IMR-90 (cell line): Measurements from ENCODE around the gene ZFYVE21. TPM values are rescaled to one million over a fixed set of nuclear protein-coding genes. Genes with fewer than 3 reads are reported as not detected.

Experiments used
- ATAC-seq: fragments of 200-7000 bp; cut with Tn5 transposase; 2 replicates; pipeline ENCODE4 v1.9.1; 2020; ENCODE audit warnings: low read depth, mild to moderate bottlenecking, moderate library complexity
- BruUV-seq: library from RNA; stranded (reverse); fragments of 400-500 nt; replicated peaks from 2 replicates; lab custom pipeline; 2021; lab: Mats Ljungman, UMichigan
- CTCF ChIA-PET: fragments of 300-600 bp; formaldehyde crosslinking; extraction: SDS; loops from one replicate; lab custom pipeline; 2021; ENCODE audit warnings: antibody characterized with exemption; lab: Yijun Ruan, JAX
- POLR2A ChIA-PET: fragments of 300-600 bp; sonication (Branson Sonifier 250); formaldehyde crosslinking; loops from one replicate; lab custom pipeline; 2022; ENCODE audit warnings: antibody characterized with exemption; ENCODE audit not compliant: unreplicated experiment; lab: Charles Lee
- DNase-seq: peaks from one replicate; pipeline ENCODE4 v3.0.0; 2013
- H2AFZ ChIP-seq: replicated peaks from 2 replicates; pipeline ENCODE3; 2013; ENCODE audit warnings: low read length, mild to moderate bottlenecking; ENCODE audit not compliant: poor library complexity
- H2AK5ac ChIP-seq: 2 replicates; pipeline ENCODE4 v1.6.1; 2013; ENCODE audit warnings: low read depth, low read length, inconsistent platforms
- H2AK9ac ChIP-seq: replicated peaks from 2 replicates; pipeline ENCODE3; 2013; ENCODE audit warnings: mild to moderate bottlenecking, low read depth, low read length, moderate library complexity; ENCODE audit not compliant: poor library complexity
- H2BK120ac ChIP-seq: 2 replicates; pipeline ENCODE4 v1.6.1; 2013; ENCODE audit warnings: low read depth, low read length, inconsistent platforms
- H2BK15ac ChIP-seq: 3 replicates; pipeline ENCODE4 v1.6.1; 2013; ENCODE audit warnings: low read depth, low read length, inconsistent platforms
- H2BK20ac ChIP-seq: 2 replicates; pipeline ENCODE4 v1.6.1; 2013; ENCODE audit warnings: low read depth, mild to moderate bottlenecking, inconsistent platforms, low read length, moderate library complexity
- H2BK5ac ChIP-seq: 2 replicates; pipeline ENCODE4 v1.6.1; 2013; ENCODE audit warnings: mild to moderate bottlenecking, low read depth, low read length, inconsistent platforms; ENCODE audit not compliant: poor library complexity, severe bottlenecking
- H3K14ac ChIP-seq: replicated peaks from 2 replicates; pipeline ENCODE4 v1.6.1; 2013; ENCODE audit warnings: low read depth, low read length, inconsistent platforms
- H3K18ac ChIP-seq: 2 replicates; pipeline ENCODE4 v1.6.1; 2013; ENCODE audit warnings: low read depth, low read length, control low read depth
- H3K23ac ChIP-seq: 2 replicates; pipeline ENCODE4 v1.6.1; 2013; ENCODE audit warnings: low read depth, low read length, inconsistent platforms
- H3K27ac ChIP-seq: 2 replicates; pipeline ENCODE4 v1.5.1; 2013; ENCODE audit warnings: mild to moderate bottlenecking, control low read depth, low read length; ENCODE audit not compliant: insufficient read depth
- H3K27me3 ChIP-seq: 2 replicates; pipeline ENCODE4 v1.6.1; 2013; ENCODE audit warnings: low read length; ENCODE audit not compliant: control insufficient read depth, insufficient read depth
- H3K36me3 ChIP-seq: 2 replicates; pipeline ENCODE4 v1.6.1; 2013; ENCODE audit warnings: low read length, mixed read lengths; ENCODE audit not compliant: control insufficient read depth, insufficient read depth
- H3K4ac ChIP-seq: 2 replicates; pipeline ENCODE4 v1.6.1; 2013; ENCODE audit warnings: low read depth, low read length, inconsistent platforms
- H3K4me1 ChIP-seq: 2 replicates; pipeline ENCODE4 v1.6.1; 2013; ENCODE audit warnings: low read length, mixed read lengths; ENCODE audit not compliant: control insufficient read depth, insufficient read depth
- H3K4me2 ChIP-seq: 2 replicates; pipeline ENCODE4 v1.6.1; 2013; ENCODE audit warnings: low read depth, mild to moderate bottlenecking, control low read depth, low read length, moderate library complexity
- H3K4me3 ChIP-seq: 2 replicates; pipeline ENCODE4 v1.5.1; 2013; ENCODE audit warnings: low read depth, mild to moderate bottlenecking, control low read depth, low read length, moderate library complexity; ENCODE audit not compliant: insufficient read depth
- H3K56ac ChIP-seq: 2 replicates; pipeline ENCODE4 v1.6.1; 2013; ENCODE audit warnings: low read length, inconsistent platforms; ENCODE audit not compliant: insufficient read depth; ENCODE audit errors: extremely low read depth
- H3K79me1 ChIP-seq, 2 experiments: 2 replicates each; pipeline ENCODE4 v1.6.1; 2013; ENCODE audit warnings: low read length in 2 of 2, inconsistent platforms in 1 of 2, low read depth in 1 of 2
- H3K9ac ChIP-seq: 2 replicates; pipeline ENCODE4 v1.6.1; 2013; ENCODE audit warnings: low read depth, low read length, control low read depth
- H3K9me1 ChIP-seq: 2 replicates; pipeline ENCODE4 v1.6.1; 2013; ENCODE audit warnings: low read length, inconsistent platforms; ENCODE audit not compliant: insufficient read depth
- H3K9me3 ChIP-seq: 2 replicates; pipeline ENCODE4 v1.6.1; 2013; ENCODE audit warnings: low read length; ENCODE audit not compliant: control insufficient read depth, insufficient read depth
- H4K20me1 ChIP-seq: 2 replicates; pipeline ENCODE4 v1.6.1; 2013; ENCODE audit warnings: low read length, inconsistent platforms; ENCODE audit not compliant: insufficient read depth
- H4K5ac ChIP-seq: 2 replicates; pipeline ENCODE4 v1.6.1; 2013; ENCODE audit warnings: mild to moderate bottlenecking, low read depth, low read length, control low read depth
- H4K8ac ChIP-seq, 2 experiments: 2 replicates each; pipeline ENCODE4 v1.6.1; 2013; ENCODE audit warnings: low read depth in 2 of 2, low read length in 2 of 2, control low read depth in 1 of 2, inconsistent platforms in 1 of 2
- H4K91ac ChIP-seq: 2 replicates; pipeline ENCODE4 v1.6.1; 2013; ENCODE audit warnings: low read depth, low read length, inconsistent platforms; ENCODE audit not compliant: insufficient read depth
- BHLHE40 ChIP-seq: fragments of 150-350 bp; IDR thresholded peaks from 2 replicates; pipeline ENCODE4 v1.6.1; 2016; ENCODE audit warnings: mild to moderate bottlenecking, low read depth, low read length
- CEBPB ChIP-seq: IDR thresholded peaks from 2 replicates; pipeline ENCODE4 v1.6.1; 2012; ENCODE audit warnings: low read depth, low read length, improper control_type of control experiment
- CTCF ChIP-seq: conservative IDR thresholded peaks from 2 replicates; pipeline ENCODE4 v1.5.1; 2012; ENCODE audit warnings: mild to moderate bottlenecking, low read depth, low read length, improper control_type of control experiment
- ELK1 ChIP-seq: fragments of 150-350 bp; IDR thresholded peaks from 2 replicates; pipeline ENCODE4 v1.6.1; 2016; ENCODE audit warnings: low read depth, mild to moderate bottlenecking, low read length, moderate library complexity, borderline replicate concordance
- FOS ChIP-seq: fragments of 150-350 bp; IDR thresholded peaks from 2 replicates; pipeline ENCODE4 v1.6.1; 2016; ENCODE audit warnings: low read depth, low read length
- MAFK ChIP-seq: IDR thresholded peaks from 2 replicates; pipeline ENCODE4 v1.6.1; 2012; ENCODE audit warnings: low read depth, low read length, improper control_type of control experiment
- MAZ ChIP-seq: IDR thresholded peaks from 2 replicates; pipeline ENCODE4 v1.6.1; 2012; ENCODE audit warnings: low read depth, mild to moderate bottlenecking, low read length, improper control_type of control experiment, moderate library complexity, borderline replicate concordance
- NFE2L2 ChIP-seq: fragments of 150-350 bp; IDR thresholded peaks from 2 replicates; pipeline ENCODE4 v1.6.1; 2016; ENCODE audit warnings: low read depth, mild to moderate bottlenecking, low read length
- POLR2A ChIP-seq: IDR thresholded peaks from 2 replicates; pipeline ENCODE4 v1.6.1; 2012; ENCODE audit warnings: mild to moderate bottlenecking, low read depth, low read length
- RAD21 ChIP-seq: IDR thresholded peaks from 2 replicates; pipeline ENCODE4 v1.6.1; 2012; ENCODE audit warnings: low read length, improper control_type of control experiment
- RCOR1 ChIP-seq: IDR thresholded peaks from 2 replicates; pipeline ENCODE4 v1.6.1; 2012; ENCODE audit warnings: mild to moderate bottlenecking, low read length, improper control_type of control experiment; ENCODE audit not compliant: insufficient replicate concordance
- RFX5 ChIP-seq: IDR thresholded peaks from 2 replicates; pipeline ENCODE4 v1.8.0; 2012; ENCODE audit warnings: low read depth, mild to moderate bottlenecking, low read length, moderate library complexity
- SMC3 ChIP-seq: fragments of 150-350 bp; IDR thresholded peaks from 2 replicates; pipeline ENCODE4 v1.6.1; 2016; ENCODE audit warnings: low read depth, mild to moderate bottlenecking, antibody characterized with exemption, low read length, moderate library complexity
- USF2 ChIP-seq: fragments of 150-350 bp; IDR thresholded peaks from 2 replicates; pipeline ENCODE4 v1.6.1; 2017; ENCODE audit warnings: mild to moderate bottlenecking, antibody characterized with exemption, low read length, low read depth
- WGBS, 2 experiments: methylation state at CpG; one replicate each; pipeline versions ENCODE4 v1.1.5 to v1.1.7; 2013; ENCODE audit warnings: missing lambda C conversion rate in 2 of 2; ENCODE audit not compliant: insufficient read length in 1 of 2; ENCODE audit errors: extremely low coverage in 2 of 2; 5-methylcytosine and 5-hydroxymethylcytosine counted together
- dilution Hi-C: fragments of 300-500 bp; cut with HindIII; formaldehyde crosslinking; loops from one replicate; pipeline ENCODE4 v1.14.3; 2018; ENCODE audit warnings: low sequenced_read_pairs; ENCODE audit not compliant: unreplicated experiment
- in situ Hi-C: fragments of 300-500 bp; cut with MboI; formaldehyde crosslinking; loops from 3 replicates; pipeline ENCODE4 v1.14.3; 2019; ENCODE audit warnings: low sequenced_read_pairs, inconsistent platforms, mixed read lengths
- intact Hi-C: fragments of 100-400 bp; cut with micrococcal nuclease; formaldehyde crosslinking; loops from 2 replicates; pipeline ENCODE4 v1.10.0; 2022
- polyA plus RNA-seq, 3 experiments: library from polyadenylated mRNA; depleted of rRNA; stranded (reverse); fragments of >200 nt; gene quantifications; 2 replicates each; pipeline ENCODE4 v1.2.3, GENCODE V29; 2012; ENCODE audit warnings: low replicate concordance in 1 of 3
- total RNA-seq: library from RNA; depleted of rRNA; stranded (reverse); fragments of >200 nt; gene quantifications from 2 replicates; pipeline ENCODE4 v1.2.3, GENCODE V29; 2012

Gene ZFYVE21
- total and polyA plus RNA-seq, 2 of the 4 experiments (the other 2 are of a cell fraction): 41.2 to 89.2 TPM

DNA sequence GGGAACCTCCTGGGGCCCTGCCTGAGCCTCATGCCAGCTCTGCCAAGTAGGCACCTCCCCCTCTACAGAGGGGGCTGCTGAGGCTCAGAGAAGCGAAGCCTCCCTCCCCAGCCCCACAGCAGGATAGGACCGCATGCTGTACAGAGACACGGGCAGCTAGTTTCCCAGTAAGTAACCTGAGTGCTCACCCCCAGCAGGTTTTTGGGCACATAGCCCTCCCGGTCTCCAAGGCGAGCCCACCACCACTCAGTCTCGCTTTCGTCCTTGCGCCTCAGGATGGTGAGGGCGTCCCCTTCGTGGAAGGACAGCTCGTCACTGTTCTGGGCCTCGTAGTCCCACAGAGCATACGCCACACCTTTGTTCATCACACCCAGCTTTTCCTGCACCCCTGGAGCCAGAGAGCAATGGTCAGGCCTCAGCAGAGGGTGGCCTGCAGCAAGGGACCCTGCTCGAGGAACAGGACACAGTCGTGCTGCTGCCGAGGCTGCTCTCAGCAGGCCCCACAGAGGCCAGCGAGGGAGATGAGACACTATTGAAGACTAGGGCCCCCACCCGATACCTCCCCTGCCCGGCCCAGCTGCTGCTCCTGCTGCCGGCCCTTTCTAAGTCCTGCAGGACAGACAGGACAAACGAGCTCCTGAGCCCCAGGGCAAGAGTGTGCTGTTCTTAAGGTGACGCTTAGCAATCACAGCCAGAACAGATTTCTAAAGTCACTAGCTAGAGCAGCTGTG lies 20.4 kb downstream of the ZFYVE21 start:
- WGBS, 2 experiments: 70% methylated on average over 15 of the region's 22 CpGs; no CpG with 5 or more reads in 1 of the 2 experiments
- H3K9me1 ChIP-seq: no peaks in the 10 kb centered on the region; the same call in 1 of the 2 replicates
- no peak overlapping the region for H2AFZ ChIP-seq
- no peak overlapping the region for H2BK5ac ChIP-seq
- no peak overlapping the region for H3K14ac ChIP-seq
- no peaks in the 10 kb centered on the region; the same call in 1 of the 2 replicates for H4K20me1 ChIP-seq
- H3K9ac ChIP-seq: no peak overlapping the region
- H3K4me1 ChIP-seq: no peaks in the 10 kb centered on the region
- no peak overlapping the region for H4K5ac ChIP-seq
- in situ Hi-C loops (no loop called here), dilution Hi-C loops (no loop called here), intact Hi-C loops (no loop called here)
- no peak overlapping the region for H2BK15ac ChIP-seq
- CTCF ChIA-PET: no interaction called here
- no peak overlapping the region for H2BK120ac ChIP-seq
- no TSS peak for BruUV-seq
- H3K23ac ChIP-seq: no peak overlapping the region
- H3K4me3 ChIP-seq: no peak overlapping the region
- H3K27ac ChIP-seq: no peak overlapping the region
- no peaks in the 10 kb centered on the region for H3K79me1 ChIP-seq
- H3K18ac ChIP-seq: no peak overlapping the region
- DNase-seq: no peak
- ATAC-seq: no peak
- H3K36me3 ChIP-seq: peaks cover 25% of the 10 kb centered on the region
- H2AK9ac ChIP-seq: no peak overlapping the region
- POLR2A ChIA-PET: no interaction called here
- H3K4me2 ChIP-seq: no peak overlapping the region
- H3K27me3 ChIP-seq: no peaks in the 10 kb centered on the region
- TF ChIP-seq ELK1: no peak
- TF ChIP-seq MAZ: no peak
- no peak for TF ChIP-seq BHLHE40
- no peak for TF ChIP-seq RAD21
- no peak for TF ChIP-seq USF2
- no peak for TF ChIP-seq MAFK
- TF ChIP-seq CTCF: no peak
- no peak for TF ChIP-seq FOS
- TF ChIP-seq RCOR1: no peak
- TF ChIP-seq SMC3: no peak
- TF ChIP-seq NFE2L2: no peak
- no peak for TF ChIP-seq RFX5
- no peak for TF ChIP-seq POLR2A
- TF ChIP-seq CEBPB: no peak
- H3K9me3 ChIP-seq: no peaks in the 10 kb centered on the region
- H3K4ac ChIP-seq: no peak overlapping the region
- no peak overlapping the region for H4K8ac ChIP-seq
- H3K56ac ChIP-seq: no peak overlapping the region
- no peak overlapping the region for H2BK20ac ChIP-seq
- H4K91ac ChIP-seq: no peak overlapping the region
- H2AK5ac ChIP-seq: no peak overlapping the region
